Glutamatergic neuron (in vitro differentiated cells): ENCODE results near the gene SEC23IP. TPM values are rescaled to one million over a fixed set of nuclear protein-coding genes. Genes with fewer than 3 reads are reported as not detected.
A peak's percentile ranks its signal among the peaks of the same experiment; 100 is the strongest.
"Not testable (repeated sequence)": the region's sequence is repeated elsewhere in the genome, so short reads cannot be mapped to it uniquely, and the experiment has no call there.

ENCODE experiments used
- DNase-seq: peaks from one replicate; pipeline ENCODE4 v3.0.0; 2022
- H3K27ac Mint-ChIP-seq: one replicate; pipeline ENCODE4 v1.8.0; 2020; ENCODE audit warnings: mild to moderate bottlenecking, mixed read lengths, inconsistent platforms; ENCODE audit not compliant: unreplicated experiment
- H3K27me3 Mint-ChIP-seq: one replicate; pipeline ENCODE4 v1.8.0; 2020; ENCODE audit warnings: mild to moderate bottlenecking, moderate library complexity, mixed read lengths, inconsistent platforms; ENCODE audit not compliant: unreplicated experiment
- H3K36me3 Mint-ChIP-seq: one replicate; pipeline ENCODE4 v1.8.0; 2020; ENCODE audit warnings: mild to moderate bottlenecking, mixed read lengths, inconsistent platforms; ENCODE audit not compliant: unreplicated experiment
- H3K4me1 Mint-ChIP-seq: one replicate; pipeline ENCODE4 v1.8.0; 2020; ENCODE audit warnings: mild to moderate bottlenecking, low read depth, mixed read lengths, inconsistent platforms; ENCODE audit not compliant: unreplicated experiment
- H3K4me3 Mint-ChIP-seq: one replicate; pipeline ENCODE4 v1.8.0; 2020; ENCODE audit warnings: mild to moderate bottlenecking, mixed read lengths, inconsistent platforms; ENCODE audit not compliant: unreplicated experiment
- H3K9me3 Mint-ChIP-seq: one replicate; pipeline ENCODE4 v1.8.0; 2020; ENCODE audit warnings: mild to moderate bottlenecking, moderate library complexity, mixed read lengths, inconsistent platforms; ENCODE audit not compliant: unreplicated experiment
- total RNA-seq: library from RNA; stranded (reverse); fragmentation: NEBNext Ultra II Directional; extraction: Animal tissue kit (Norgen Biotek cat#: 25700); gene quantifications from one replicate; pipeline ENCODE4 v1.2.1, GENCODE V29; 2021; ENCODE audit not compliant: unreplicated experiment
- TF ChIP-seq, protein P1 (sequence below): fragments of 200-600 bp; sonication (generic); IDR thresholded peaks from one replicate; pipeline ENCODE4 v1.5.0; 2021; ENCODE audit not compliant: partially characterized antibody, unreplicated experiment

The SEC23IP gene
- total RNA-seq, 1 donor from 2014 or later, result 65.0 TPM

DNA sequence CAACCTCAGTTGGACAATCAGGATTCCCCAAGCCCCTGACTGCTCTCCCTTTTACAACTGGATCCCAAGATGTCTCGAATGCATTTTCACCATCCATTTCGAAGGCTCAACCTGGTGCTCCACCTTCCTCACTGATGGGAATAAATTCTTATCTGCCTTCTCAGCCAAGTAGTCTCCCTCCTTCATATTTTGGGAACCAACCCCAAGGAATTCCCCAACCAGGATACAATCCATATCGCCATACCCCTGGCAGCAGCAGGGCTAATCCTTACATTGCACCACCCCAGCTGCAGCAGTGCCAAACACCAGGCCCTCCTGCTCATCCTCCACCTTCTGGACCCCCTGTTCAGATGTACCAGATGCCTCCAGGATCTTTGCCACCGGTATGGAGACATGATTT is 6.0 kb downstream of the SEC23IP start:
- TF ChIP-seq, protein P1, sequence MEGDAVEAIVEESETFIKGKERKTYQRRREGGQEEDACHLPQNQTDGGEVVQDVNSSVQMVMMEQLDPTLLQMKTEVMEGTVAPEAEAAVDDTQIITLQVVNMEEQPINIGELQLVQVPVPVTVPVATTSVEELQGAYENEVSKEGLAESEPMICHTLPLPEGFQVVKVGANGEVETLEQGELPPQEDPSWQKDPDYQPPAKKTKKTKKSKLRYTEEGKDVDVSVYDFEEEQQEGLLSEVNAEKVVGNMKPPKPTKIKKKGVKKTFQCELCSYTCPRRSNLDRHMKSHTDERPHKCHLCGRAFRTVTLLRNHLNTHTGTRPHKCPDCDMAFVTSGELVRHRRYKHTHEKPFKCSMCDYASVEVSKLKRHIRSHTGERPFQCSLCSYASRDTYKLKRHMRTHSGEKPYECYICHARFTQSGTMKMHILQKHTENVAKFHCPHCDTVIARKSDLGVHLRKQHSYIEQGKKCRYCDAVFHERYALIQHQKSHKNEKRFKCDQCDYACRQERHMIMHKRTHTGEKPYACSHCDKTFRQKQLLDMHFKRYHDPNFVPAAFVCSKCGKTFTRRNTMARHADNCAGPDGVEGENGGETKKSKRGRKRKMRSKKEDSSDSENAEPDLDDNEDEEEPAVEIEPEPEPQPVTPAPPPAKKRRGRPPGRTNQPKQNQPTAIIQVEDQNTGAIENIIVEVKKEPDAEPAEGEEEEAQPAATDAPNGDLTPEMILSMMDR, result no peak
- Mint-ChIP-seq H3K36me3 (no peaks in the 10 kb centered on the region), H3K27me3 (peaks cover 2% of the 10 kb centered on the region), H3K4me1 (peaks cover 16% of the 10 kb centered on the region), H3K27ac (peak overlapping the region; percentile 15), H3K4me3 (no peak overlapping the region), H3K9me3 (no peaks in the 10 kb centered on the region)
- no peak for DNase-seq

DNA sequence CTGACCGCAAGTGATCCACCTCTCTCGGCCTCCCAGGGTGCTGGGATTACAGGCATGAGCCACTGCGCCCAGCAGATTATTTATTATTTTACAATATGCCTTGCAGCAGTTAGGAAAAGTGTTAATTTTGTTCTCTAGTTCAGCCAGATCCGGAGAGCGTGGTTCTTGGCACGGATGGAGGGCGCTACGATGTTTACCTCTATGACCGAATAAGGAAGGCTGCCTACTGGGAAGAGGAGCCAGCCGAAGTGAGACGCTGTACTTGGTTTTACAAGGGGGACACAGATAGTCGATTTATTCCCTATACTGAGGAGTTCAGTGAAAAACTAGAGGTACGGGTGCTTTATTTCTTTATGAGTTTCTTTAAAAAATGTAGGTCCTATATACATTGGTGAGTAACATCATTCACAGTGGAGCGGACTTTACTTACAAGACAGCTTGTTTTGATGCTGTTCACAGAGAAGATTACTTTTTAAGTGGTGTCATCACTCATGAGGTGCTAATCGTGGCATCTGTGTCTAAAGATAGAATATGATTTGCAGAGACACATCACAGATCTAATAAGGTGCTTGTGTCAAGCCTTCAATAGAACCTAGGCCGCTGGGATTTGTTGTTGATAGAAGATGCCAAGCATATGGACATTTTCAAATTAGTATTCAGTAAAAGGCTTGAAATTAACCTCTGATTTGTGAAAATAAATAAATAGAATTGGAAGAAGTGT is 11.6 kb downstream of the SEC23IP start:
- Mint-ChIP-seq H3K36me3 (no peaks in the 10 kb centered on the region), H3K27ac (no peak overlapping the region), H3K27me3 (no peaks in the 10 kb centered on the region), H3K4me3 (no peak overlapping the region), H3K4me1 (peaks cover under 1% of the 10 kb centered on the region), H3K9me3 (no peaks in the 10 kb centered on the region)
- TF ChIP-seq, protein P1, result no peak
- DNase-seq, result no peak

DNA sequence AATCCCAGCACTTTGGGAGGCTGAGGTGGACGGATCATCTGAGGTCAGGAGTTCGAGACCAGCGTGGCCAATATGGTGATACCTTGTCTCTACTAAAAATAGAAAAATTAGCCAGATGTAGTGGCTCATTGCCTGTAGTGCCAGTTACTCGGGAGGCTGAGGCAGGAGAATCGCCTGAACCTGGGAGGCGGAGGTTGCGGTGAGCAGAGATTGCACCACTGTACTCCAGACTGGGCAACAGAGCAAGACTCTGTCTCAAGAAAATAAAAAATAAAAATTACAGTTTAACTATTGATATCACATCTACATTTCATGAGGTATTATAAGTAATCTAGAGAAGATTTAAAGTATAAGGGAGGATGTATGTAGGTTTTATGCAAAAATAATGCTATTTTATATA is 15.2 kb downstream of the SEC23IP start:
- H3K9me3 Mint-ChIP-seq, H3K27me3 Mint-ChIP-seq, H3K4me3 Mint-ChIP-seq, DNase-seq, H3K4me1 Mint-ChIP-seq, H3K27ac Mint-ChIP-seq, H3K36me3 Mint-ChIP-seq: not testable (repeated sequence)

DNA sequence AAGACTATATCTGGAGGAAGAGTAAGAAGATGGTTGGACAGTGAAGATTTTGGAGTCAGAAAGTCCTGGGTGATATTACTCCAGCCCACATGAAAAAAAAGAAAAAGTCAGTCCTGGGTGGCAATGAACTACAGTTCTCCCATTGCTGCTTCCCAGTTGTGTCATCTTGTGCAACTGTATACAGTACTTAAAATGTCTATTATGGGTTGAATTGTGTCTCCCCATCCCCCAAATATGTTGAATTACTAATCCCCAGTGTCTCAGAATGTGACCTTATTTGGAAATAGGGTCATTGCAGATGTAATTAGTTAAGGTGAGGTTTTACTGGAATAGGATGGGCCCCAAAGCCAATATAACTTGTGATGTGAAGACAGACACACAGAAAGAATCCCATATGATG is 15.6 kb downstream of the SEC23IP start:
- no peaks in the 10 kb centered on the region for H3K9me3 Mint-ChIP-seq
- TF ChIP-seq, protein P1, result no peak
- no peaks in the 10 kb centered on the region for H3K27me3 Mint-ChIP-seq
- no peak overlapping the region for H3K27ac Mint-ChIP-seq
- DNase-seq, result no peak
- no peak overlapping the region for H3K4me3 Mint-ChIP-seq
- H3K4me1 Mint-ChIP-seq, result no peaks in the 10 kb centered on the region
- H3K36me3 Mint-ChIP-seq, result peaks cover 4% of the 10 kb centered on the region

DNA sequence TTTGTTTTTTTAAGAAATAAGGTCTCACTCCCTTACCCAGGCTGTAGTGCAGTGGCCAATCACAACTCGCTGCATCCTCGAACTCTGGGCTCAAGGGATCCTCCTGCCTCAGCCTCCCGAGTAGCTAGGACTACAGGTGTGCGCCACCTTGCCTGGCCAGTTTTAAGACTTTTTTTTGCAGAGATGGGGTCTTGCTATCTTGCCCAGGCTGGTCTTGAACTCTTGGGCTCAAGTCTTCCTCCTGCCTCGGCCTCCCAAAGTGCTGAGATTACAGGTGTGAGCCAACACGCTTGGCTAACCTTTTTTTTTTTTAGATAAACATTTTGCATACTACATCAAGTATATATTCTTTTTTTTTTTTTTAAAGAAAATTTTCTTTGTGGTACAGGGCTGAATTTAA is 18.2 kb downstream of the SEC23IP start:
- DNase-seq, result no peak
- Mint-ChIP-seq H3K9me3 (no peaks in the 10 kb centered on the region), H3K36me3 (peaks cover 4% of the 10 kb centered on the region), H3K4me1 (no peaks in the 10 kb centered on the region), H3K27me3 (no peaks in the 10 kb centered on the region), H3K4me3 (no peak overlapping the region), H3K27ac (no peak overlapping the region)
- TF ChIP-seq, protein P1, result no peak
